Measurements from ENCODE around the gene POLR2E.

The POLR2E gene

GRCh38 chr19:1109697-1110671, 14.8 kb upstream of the POLR2E start:
- DNase-seq = no peak

GRCh38 chr19:1109032-1109551, 13.9 kb upstream of the POLR2E start:
- no peak for DNase-seq

GRCh38 chr19:1108291-1109031, 13.3 kb upstream of the POLR2E start:
- no peak for DNase-seq

GRCh38 chr19:1107661-1108261, 12.6 kb upstream of the POLR2E start:
- no peak for DNase-seq

- no peak for DNase-seq
These were observed 11.9 kb upstream of the POLR2E start for GRCh38 chr19:1106841-1107660.

GRCh38 chr19:1105873-1106840, 11.0 kb upstream of the POLR2E start:
- no peak for DNase-seq

GRCh38 chr19:1105008-1105872, 10.1 kb upstream of the POLR2E start:
- no peak for DNase-seq

- no peak for DNase-seq
These were observed 9.3 kb upstream of the POLR2E start for GRCh38 chr19:1104311-1105007.

- peak; percentile 94 for DNase-seq
These were observed 8.6 kb upstream of the POLR2E start, which contains the start of gene GPX4 for GRCh38 chr19:1103708-1104310. GPX4 (plus strand) TSS chr19:1103994; CDS start chr19:1104044, 50 bp downstream.

GRCh38 chr19:1103132-1103707, 8.0 kb upstream of the POLR2E start:
- DNase-seq = no peak

- DNase-seq = no peak
These were observed 7.4 kb upstream of the POLR2E start for GRCh38 chr19:1102407-1103131.

- DNase-seq = no peak
These were observed 6.1 kb upstream of the POLR2E start for GRCh38 chr19:1101337-1101698.

GRCh38 chr19:1098177-1099051, 3.2 kb upstream of the POLR2E start:
- DNase-seq = no peak

- no peak for DNase-seq
These were observed 2.6 kb upstream of the POLR2E start for GRCh38 chr19:1097810-1098176.

GRCh38 chr19:1094655-1094977, 559 bp downstream of the POLR2E start:
- DNase-seq = no peak

GRCh38 chr19:1093811-1094553, 1.2 kb downstream of the POLR2E start:
- DNase-seq = no peak

Measured in DMS 273 treated with DMSO at 0.1 percent for 48 hours (cell line).